Vagina (tissue), 2 donors: ENCODE results near the gene CADPS2. TPM values are rescaled to one million over a fixed set of nuclear protein-coding genes. Genes with fewer than 3 reads are reported as not detected.

ENCODE experiments used
- DNase-seq, 2 donors: peaks; one replicate each; pipeline ENCODE4 v3.0.0-alpha.2; 2017; ENCODE audit errors: extremely low spot score in 2 of 2
- H3K27ac ChIP-seq: fragments of 200-600 bp; sonication (generic); one replicate; pipeline ENCODE4 v1.5.1; 2019
- H3K27me3 ChIP-seq: fragments of 200-600 bp; sonication (generic); one replicate; pipeline ENCODE4 v1.5.1; 2019
- H3K36me3 ChIP-seq, 2 donors: fragments of 200-600 bp; sonication (generic); one replicate each; pipeline ENCODE4 v1.5.1; 2017 to 2019
- H3K4me1 ChIP-seq: fragments of 200-600 bp; sonication (generic); one replicate; pipeline ENCODE4 v1.5.1; 2019
- H3K4me3 ChIP-seq, 2 donors: fragments of 200-600 bp; sonication (generic); 1 replicate in 1 of 2; 2 replicates in 1 of 2; pipeline ENCODE4 v1.5.1; 2016 to 2019
- H3K9me3 ChIP-seq: fragments of 200-600 bp; sonication (generic); one replicate; pipeline ENCODE4 v1.5.1; 2019
- CTCF ChIP-seq, 3 experiments: fragments of 450-650 bp in 2 of 3; fragments of 200-600 bp in 1 of 3; sonication (generic) in 1 of 3; IDR thresholded peaks; one replicate each; pipeline ENCODE4 v1.5.1; 2017 to 2019; ENCODE audit warnings: antibody characterized with exemption in 3 of 3, mild to moderate bottlenecking in 2 of 3, moderate library complexity in 2 of 3
- POLR2A ChIP-seq, 2 donors: fragments of 450-650 bp; IDR thresholded peaks; one replicate each; pipeline ENCODE4 v1.6.1; 2017; ENCODE audit warnings: antibody characterized with exemption in 2 of 2, mild to moderate bottlenecking in 2 of 2, moderate library complexity in 2 of 2
- POLR2AphosphoS5 ChIP-seq, 2 donors: sonication (generic); formaldehyde crosslinking; IDR thresholded peaks; one replicate each; pipeline ENCODE4 v1.9.0; 2017; ENCODE audit warnings: antibody characterized with exemption in 2 of 2, mild to moderate bottlenecking in 2 of 2, low read depth in 1 of 2; ENCODE audit not compliant: insufficient read depth in 1 of 2
- intact Hi-C: fragments of 100-400 bp; cut with DNase I; formaldehyde crosslinking; loops from one replicate; pipeline ENCODE4 v1.15.1; 2023
- total RNA-seq: library from RNA; depleted of rRNA; stranded (reverse); fragments of >200 nt; gene quantifications from one replicate; pipeline ENCODE4 v1.2.3, GENCODE V29; 2016

CADPS2 gene
- total RNA-seq, 1 donor from 2014 or later = 25.5 TPM

DNA sequence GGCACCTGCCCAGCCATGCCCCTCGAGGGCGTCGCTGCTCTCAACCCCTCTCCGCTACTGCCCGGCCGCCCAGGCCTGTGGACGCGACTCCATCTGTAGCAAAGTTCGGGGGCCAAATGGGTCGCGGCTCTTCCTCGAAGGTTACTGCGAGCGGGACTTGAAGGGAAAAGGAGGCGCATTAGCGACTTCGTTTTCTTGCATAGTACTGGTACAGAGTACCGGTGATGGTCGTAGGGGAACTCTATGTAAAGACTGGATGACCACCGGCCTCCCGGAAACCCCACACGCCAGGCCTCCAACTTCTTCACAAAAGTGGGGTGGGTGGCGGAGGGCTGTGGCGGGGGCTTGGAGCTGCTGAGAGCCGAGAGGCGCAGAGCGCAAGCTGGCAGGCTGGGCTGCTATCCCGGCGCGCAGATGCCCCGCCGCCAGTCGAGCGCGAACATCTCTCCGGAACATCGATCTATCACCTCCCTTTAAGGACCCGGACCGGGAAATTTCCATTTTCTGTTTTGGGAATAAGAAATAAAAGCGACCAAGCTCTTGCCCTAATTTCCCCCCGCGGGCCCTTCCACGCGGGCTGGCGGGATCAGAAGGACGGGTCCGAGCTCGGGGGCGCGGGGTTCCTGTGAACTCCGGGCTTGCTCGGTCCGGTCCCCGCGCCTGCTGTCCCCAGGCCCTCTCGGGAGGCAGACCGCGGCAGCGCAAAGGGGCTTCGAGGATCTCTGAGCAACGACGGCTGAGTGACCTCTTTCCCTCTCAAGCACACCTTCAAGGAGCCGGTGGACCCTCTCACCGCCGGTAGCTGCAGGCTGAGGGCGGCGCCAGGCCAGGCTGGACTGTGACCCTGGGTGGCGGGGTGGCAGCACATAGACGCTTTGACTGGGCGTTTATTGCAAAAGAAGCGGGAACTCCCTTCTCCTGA, 569.5 kb downstream of the CADPS2 start:
- Histone ChIP-seq H3K4me1 (peaks cover 15% of the 10 kb centered on the region), H3K4me3 (peak overlapping the region in 1 of 2 donors; percentile 10), H3K27ac (no peak overlapping the region), H3K27me3 (no peaks in the 10 kb centered on the region), H3K36me3 (no peaks in the 10 kb centered on the region), H3K9me3 (no peaks in the 10 kb centered on the region)
- intact Hi-C loops = no loop called here
- no peak for TF ChIP-seq POLR2AphosphoS5 (IDR thresholded peaks at IDR 0.05; ENCODE audit: insufficient read depth in 1 of 2, low read depth in 1 of 2)
- no peak for TF ChIP-seq CTCF (IDR thresholded peaks at IDR 0.05)
- TF ChIP-seq POLR2A (IDR thresholded peaks at IDR 0.05) = no peak
- no peak for DNase-seq

DNA sequence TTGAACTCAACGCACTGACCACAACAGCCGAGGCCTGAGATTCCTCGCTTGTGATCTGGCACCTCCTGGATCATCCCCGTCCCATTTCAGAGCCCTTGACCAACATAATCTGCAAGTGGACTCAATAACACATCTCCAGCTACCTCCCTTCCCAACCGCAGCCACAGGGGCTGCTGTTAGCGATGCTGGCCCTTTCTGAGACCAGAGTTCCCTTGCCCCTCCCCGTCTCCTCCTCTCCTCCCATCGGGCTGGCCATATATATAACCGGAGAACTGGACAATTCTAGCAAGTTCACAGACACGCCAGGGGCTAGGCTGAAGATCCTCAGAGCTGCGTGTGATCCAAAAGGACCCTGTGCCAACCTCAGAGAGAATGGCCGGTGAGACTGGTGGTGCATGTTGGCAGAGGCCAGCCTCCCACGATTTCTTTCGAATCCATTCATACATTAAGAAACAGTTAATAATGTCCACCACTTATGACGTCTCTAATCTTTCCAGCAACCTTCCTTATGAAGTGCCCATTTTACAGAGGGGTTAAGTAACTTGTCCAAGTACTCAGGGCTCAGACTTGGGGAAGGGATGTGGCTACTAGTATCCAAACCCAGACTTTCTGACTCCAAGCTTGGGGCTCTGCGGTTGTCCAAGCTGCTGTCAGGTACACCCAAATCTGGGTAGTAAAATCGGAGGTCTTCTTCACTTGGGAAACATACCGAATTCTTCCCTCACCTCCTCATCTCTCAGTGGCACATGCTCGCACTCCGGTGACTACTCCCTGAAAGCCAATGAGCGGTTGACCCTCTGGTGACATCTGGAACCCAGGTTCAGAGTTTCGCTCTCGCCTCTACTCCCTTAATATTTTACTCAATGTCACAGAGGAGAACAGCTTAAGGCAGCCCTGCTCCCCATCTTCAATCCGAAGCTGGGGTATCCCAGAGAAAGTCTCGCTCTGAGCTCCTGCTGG, 570.5 kb downstream of the CADPS2 start:
- H3K4me3 ChIP-seq = peak overlapping the region in 1 of 2 donors; percentile 10
- no peaks in the 10 kb centered on the region for H3K36me3 ChIP-seq
- DNase-seq = no peak
- no peak overlapping the region for H3K27ac ChIP-seq
- intact Hi-C loops = no loop called here
- no peaks in the 10 kb centered on the region for H3K9me3 ChIP-seq
- TF ChIP-seq CTCF (IDR thresholded peaks at IDR 0.05) (no peak), POLR2A (IDR thresholded peaks at IDR 0.05) (no peak), POLR2AphosphoS5 (IDR thresholded peaks at IDR 0.05; ENCODE audit: insufficient read depth in 1 of 2, low read depth in 1 of 2) (no peak)
- peaks cover 15% of the 10 kb centered on the region for H3K4me1 ChIP-seq
- no peaks in the 10 kb centered on the region for H3K27me3 ChIP-seq

DNA sequence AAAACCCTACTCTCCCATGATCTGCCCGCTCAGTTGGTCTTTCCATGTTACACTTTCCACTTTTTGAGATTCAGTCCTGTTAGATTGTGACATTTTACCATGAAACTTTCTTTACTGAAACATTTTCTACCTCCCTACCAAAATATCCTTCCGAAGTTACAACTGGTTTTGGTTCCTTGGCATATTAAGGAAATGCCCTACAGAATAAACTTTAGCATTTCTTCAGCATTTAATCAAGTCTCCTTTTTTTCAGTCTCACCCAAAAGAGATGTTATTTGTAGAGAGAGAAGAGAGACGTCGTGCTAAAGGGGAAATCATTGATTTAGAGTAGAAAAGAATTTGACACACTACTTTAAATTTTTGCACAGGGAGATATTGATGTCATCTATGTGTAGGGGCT, 572.0 kb downstream of the CADPS2 start:
- Histone ChIP-seq H3K36me3 (no peaks in the 10 kb centered on the region), H3K27ac (no peak overlapping the region), H3K4me1 (peaks cover 26% of the 10 kb centered on the region), H3K9me3 (no peaks in the 10 kb centered on the region), H3K4me3 (no peak overlapping the region), H3K27me3 (no peaks in the 10 kb centered on the region)
- intact Hi-C loops = no loop called here
- TF ChIP-seq CTCF (IDR thresholded peaks at IDR 0.05) (no peak), POLR2AphosphoS5 (IDR thresholded peaks at IDR 0.05; ENCODE audit: insufficient read depth in 1 of 2, low read depth in 1 of 2) (no peak), POLR2A (IDR thresholded peaks at IDR 0.05) (no peak)
- no peak for DNase-seq

DNA sequence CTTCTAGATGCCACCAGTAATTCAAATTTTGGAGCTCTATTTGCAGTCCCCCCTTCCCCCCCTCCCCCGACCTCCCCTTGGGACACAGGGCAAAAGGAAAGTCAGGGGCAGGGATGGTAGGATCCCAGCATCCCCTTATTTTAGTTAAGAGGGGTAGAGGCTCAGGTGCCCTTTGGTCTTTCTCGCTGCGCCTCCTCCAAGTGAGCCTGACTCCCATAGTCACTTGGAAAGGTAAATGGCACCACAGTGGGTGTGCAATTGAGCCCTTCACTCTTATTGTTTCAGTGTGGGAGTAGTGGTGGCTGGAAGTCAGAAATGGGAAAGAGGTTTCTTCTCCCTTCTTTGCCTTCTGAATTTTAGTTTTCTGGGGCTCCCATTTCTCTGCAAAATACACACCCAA, 573.5 kb downstream of the CADPS2 start:
- H3K4me3 ChIP-seq = no peak overlapping the region
- peaks cover 26% of the 10 kb centered on the region for H3K4me1 ChIP-seq
- intact Hi-C loops = no loop called here
- no peaks in the 10 kb centered on the region for H3K9me3 ChIP-seq
- no peak for DNase-seq
- H3K27ac ChIP-seq = no peak overlapping the region
- TF ChIP-seq POLR2A (IDR thresholded peaks at IDR 0.05) = no peak
- H3K36me3 ChIP-seq = no peaks in the 10 kb centered on the region
- H3K27me3 ChIP-seq = no peaks in the 10 kb centered on the region

GRCh38 chr7:122311734-122312450, 574.4 kb downstream of the CADPS2 start:
- H3K4me3 ChIP-seq = no peak overlapping the region

More at GRCh38 chr7:122311734-122312450, 574.4 kb downstream of the CADPS2 start:
- peaks cover 2% of the 10 kb centered on the region for H3K27me3 ChIP-seq
- H3K36me3 ChIP-seq = no peaks in the 10 kb centered on the region
- H3K4me1 ChIP-seq = peaks cover 24% of the 10 kb centered on the region
- H3K27ac ChIP-seq = no peak overlapping the region
- no peak for DNase-seq
- no peak for TF ChIP-seq POLR2AphosphoS5 (IDR thresholded peaks at IDR 0.05; ENCODE audit: insufficient read depth in 1 of 2, low read depth in 1 of 2)
- no peak for TF ChIP-seq POLR2A (IDR thresholded peaks at IDR 0.05)
- no peak for TF ChIP-seq CTCF (IDR thresholded peaks at IDR 0.05)
- H3K9me3 ChIP-seq = no peaks in the 10 kb centered on the region
- intact Hi-C loops = no loop called here
